A673 (cell line): ENCODE data around the gene TNFRSF21. TPM values are rescaled to one million over a fixed set of nuclear protein-coding genes. Genes with fewer than 3 reads are reported as not detected.
A peak's percentile ranks its signal among the peaks of the same experiment; 100 is the strongest.

Experiments
- BruUV-seq: library from RNA; stranded (reverse); fragments of 400-500 nt; replicated peaks from 2 replicates; lab custom pipeline; 2021; lab: Mats Ljungman, UMichigan
- CTCF ChIA-PET: fragments of 300-600 bp; sonication (Branson Sonifier 250); formaldehyde crosslinking; loops from one replicate; lab custom pipeline; 2022; ENCODE audit warnings: antibody characterized with exemption; lab: Charles Lee
- POLR2A ChIA-PET: fragments of 300-600 bp; sonication (Branson Sonifier 250); formaldehyde crosslinking; loops from one replicate; lab custom pipeline; 2022; ENCODE audit warnings: antibody characterized with exemption; ENCODE audit not compliant: low non-redundant PET; lab: Charles Lee
- DNase-seq: peaks from one replicate; pipeline ENCODE4 v3.0.0-alpha.2; 2015; ENCODE audit warnings: low spot score
- H3K27ac ChIP-seq: fragments of 200-600 bp; sonication (generic); 2 replicates; pipeline ENCODE4 v1.5.1; 2016; ENCODE audit warnings: mixed run types, low read depth, mild to moderate bottlenecking, mixed read lengths, antibody characterized with exemption, low read length; ENCODE audit not compliant: poor library complexity, severe bottlenecking
- H3K27me3 ChIP-seq: fragments of 200-600 bp; sonication (generic); replicated peaks from 2 replicates; pipeline ENCODE4 v1.6.1; 2017; ENCODE audit warnings: mixed run types, low read depth, mild to moderate bottlenecking, mixed read lengths, antibody characterized with exemption, low read length; ENCODE audit not compliant: insufficient read depth, poor library complexity
- H3K36me3 ChIP-seq: fragments of 200-600 bp; sonication (generic); 2 replicates; pipeline ENCODE4 v1.6.1; 2016; ENCODE audit warnings: mixed run types, mild to moderate bottlenecking, mixed read lengths, antibody characterized with exemption, low read length; ENCODE audit not compliant: insufficient read depth, poor library complexity, severe bottlenecking
- H3K4me1 ChIP-seq: fragments of 200-600 bp; sonication (generic); 2 replicates; pipeline ENCODE4 v1.6.1; 2017; ENCODE audit warnings: mixed run types, mild to moderate bottlenecking, mixed read lengths, antibody characterized with exemption, low read length; ENCODE audit not compliant: insufficient read depth, poor library complexity, severe bottlenecking
- H3K4me3 ChIP-seq: fragments of 200-600 bp; sonication (generic); 2 replicates; pipeline ENCODE4 v1.5.1; 2016; ENCODE audit warnings: low read depth, mixed run types, mild to moderate bottlenecking, mixed read lengths, low read length; ENCODE audit not compliant: poor library complexity, severe bottlenecking
- H3K9me3 ChIP-seq: fragments of 200-600 bp; sonication (generic); 2 replicates; pipeline ENCODE4 v1.6.1; 2016; ENCODE audit warnings: mixed run types, low read depth, mild to moderate bottlenecking, mixed read lengths, antibody characterized with exemption, low read length; ENCODE audit not compliant: poor library complexity, severe bottlenecking
- EZH2 ChIP-seq: fragments of 200-600 bp; sonication (generic); IDR thresholded peaks from 2 replicates; pipeline ENCODE4 v1.6.1; 2017; ENCODE audit warnings: borderline replicate concordance, low read depth, mild to moderate bottlenecking, mixed read lengths, antibody characterized with exemption, low read length; ENCODE audit not compliant: poor library complexity, severe bottlenecking
- intact Hi-C: fragments of 100-400 bp; cut with micrococcal nuclease; formaldehyde crosslinking; loops from one replicate; pipeline ENCODE4 v1.10.0; 2022; ENCODE audit not compliant: unreplicated experiment
- total RNA-seq: library from RNA; stranded (reverse); gene quantifications from 2 replicates; pipeline ENCODE4 v1.2.3, GENCODE V29; 2021
- TF ChIP-seq, protein P1 (sequence below): fragments of 300-800, 200-600 bp; sonication (generic); conservative IDR thresholded peaks from 2 replicates; pipeline ENCODE4 v1.5.1; 2017; ENCODE audit warnings: low read depth, mild to moderate bottlenecking, antibody characterized with exemption, low read length, moderate library complexity, mixed read lengths

The TNFRSF21 gene
- total RNA-seq, 1 experiment from 2014 or later = 36.0 TPM

- no TSS peak for BruUV-seq
- H3K4me1 ChIP-seq = peaks cover 5% of the 10 kb centered on the region
- intact Hi-C loops = loop anchor here (1.0 to 5.0 kb wide), 2 partner anchors 213 to 463 kb away; no protein-coding TSS in a partner anchor
- CTCF ChIA-PET = no interaction called here
- peak overlapping the region; percentile 67 for H3K4me3 ChIP-seq
- H3K27ac ChIP-seq = no peak overlapping the region
- H3K27me3 ChIP-seq = peaks cover 3% of the 10 kb centered on the region
- H3K9me3 ChIP-seq = no peaks in the 10 kb centered on the region
- no peaks in the 10 kb centered on the region for H3K36me3 ChIP-seq
- TF ChIP-seq, protein P1, sequence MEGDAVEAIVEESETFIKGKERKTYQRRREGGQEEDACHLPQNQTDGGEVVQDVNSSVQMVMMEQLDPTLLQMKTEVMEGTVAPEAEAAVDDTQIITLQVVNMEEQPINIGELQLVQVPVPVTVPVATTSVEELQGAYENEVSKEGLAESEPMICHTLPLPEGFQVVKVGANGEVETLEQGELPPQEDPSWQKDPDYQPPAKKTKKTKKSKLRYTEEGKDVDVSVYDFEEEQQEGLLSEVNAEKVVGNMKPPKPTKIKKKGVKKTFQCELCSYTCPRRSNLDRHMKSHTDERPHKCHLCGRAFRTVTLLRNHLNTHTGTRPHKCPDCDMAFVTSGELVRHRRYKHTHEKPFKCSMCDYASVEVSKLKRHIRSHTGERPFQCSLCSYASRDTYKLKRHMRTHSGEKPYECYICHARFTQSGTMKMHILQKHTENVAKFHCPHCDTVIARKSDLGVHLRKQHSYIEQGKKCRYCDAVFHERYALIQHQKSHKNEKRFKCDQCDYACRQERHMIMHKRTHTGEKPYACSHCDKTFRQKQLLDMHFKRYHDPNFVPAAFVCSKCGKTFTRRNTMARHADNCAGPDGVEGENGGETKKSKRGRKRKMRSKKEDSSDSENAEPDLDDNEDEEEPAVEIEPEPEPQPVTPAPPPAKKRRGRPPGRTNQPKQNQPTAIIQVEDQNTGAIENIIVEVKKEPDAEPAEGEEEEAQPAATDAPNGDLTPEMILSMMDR = no peak
- TF ChIP-seq EZH2 = no peak
- DNase-seq = no peak
- POLR2A ChIA-PET = no interaction called here
These were observed 401 bp upstream of the TNFRSF21 start for GRCh38 chr6:47310131-47310480.

GRCh38 chr6:47308552-47309290 is 984 bp downstream of the TNFRSF21 start:
- Histone ChIP-seq H3K9me3 (no peaks in the 10 kb centered on the region), H3K4me3 (peak overlapping the region; percentile 67), H3K4me1 (peaks cover 5% of the 10 kb centered on the region), H3K27me3 (peaks cover 3% of the 10 kb centered on the region), H3K36me3 (no peaks in the 10 kb centered on the region), H3K27ac (peak overlapping the region; percentile 69)
- ChIA-PET POLR2A (no interaction called here), CTCF (no interaction called here)
- no TSS peak for BruUV-seq
- intact Hi-C loops = no loop called here
- no peak for TF ChIP-seq EZH2
- TF ChIP-seq, protein P1 = no peak
- peak; percentile 50 for DNase-seq

DNA sequence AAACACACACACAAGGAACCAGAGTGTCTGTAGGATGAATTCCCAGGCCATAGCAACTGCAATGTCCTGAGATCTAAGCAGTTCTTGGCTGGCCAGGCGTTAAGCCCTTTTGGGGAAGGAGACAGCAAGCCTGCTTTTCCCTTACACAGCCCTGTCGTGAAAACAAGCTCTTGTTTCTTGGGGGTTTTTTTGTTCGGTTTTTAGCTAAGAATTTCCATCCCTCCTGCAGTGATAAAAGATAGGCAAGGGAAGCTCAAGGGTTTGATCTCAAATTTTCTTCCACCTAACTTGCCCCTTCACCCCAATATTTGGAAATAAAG is 1.5 kb downstream of the TNFRSF21 start:
- no peaks in the 10 kb centered on the region for H3K9me3 ChIP-seq
- TF ChIP-seq EZH2 = no peak
- TF ChIP-seq, protein P1 = no peak
- intact Hi-C loops = no loop called here
- POLR2A ChIA-PET = no interaction called here
- H3K4me3 ChIP-seq = peak overlapping the region; percentile 67
- peaks cover 5% of the 10 kb centered on the region for H3K4me1 ChIP-seq
- no peaks in the 10 kb centered on the region for H3K36me3 ChIP-seq
- CTCF ChIA-PET = no interaction called here
- DNase-seq = no peak
- BruUV-seq = no TSS peak
- H3K27me3 ChIP-seq = peaks cover 3% of the 10 kb centered on the region
- no peak overlapping the region for H3K27ac ChIP-seq
